Right ventricle myocardium inferior (tissue), 1 donor: ENCODE data around the gene CEBPZ. TPM values are rescaled to one million over a fixed set of nuclear protein-coding genes. Genes with fewer than 3 reads are reported as not detected.

Source experiments
- total RNA-seq: library from RNA; stranded (reverse); fragmentation: NEBNext Ultra II Directional; extraction: Animal tissue kit (Norgen Biotek cat#: 25700); gene quantifications from one replicate; pipeline ENCODE4 v1.2.1, GENCODE V29; 2021
- donor health status: DM: no; HTN: yes; CAD: no; lungs with severe emphysema.

The CEBPZ gene
- total RNA-seq, 1 donor from 2014 or later = 32.3 TPM

Other genes with a start within 250 kb of the CEBPZ start
- gene HEATR5B, start 147.2 kb downstream of the CEBPZ start, total RNA-seq = 31.0 TPM
- gene GPATCH11, start 147.1 kb downstream of the CEBPZ start, total RNA-seq = 5.9 TPM
- gene EIF2AK2, start 74.6 kb downstream of the CEBPZ start, total RNA-seq = 20.7 TPM
- gene SULT6B1, start 42.9 kb downstream of the CEBPZ start, total RNA-seq = not detected
- gene CEBPZOS, start 35.1 kb downstream of the CEBPZ start, total RNA-seq = 65.0 TPM
- 22.8 TPM for gene NDUFAF7, start 62 bp upstream of the CEBPZ start, total RNA-seq
- gene PRKD3, start 93.2 kb upstream of the CEBPZ start, total RNA-seq = 12.6 TPM
- 1.7 TPM for gene QPCT, start 113.0 kb upstream of the CEBPZ start, total RNA-seq